MV-4-11 (cell line): ENCODE data around the gene CES2.
"Not testable (repeated sequence)": the region's sequence is repeated elsewhere in the genome, so short reads cannot be mapped to it uniquely, and the experiment has no call there.

Experiments used
- DNase-seq: peaks from one replicate; lab custom pipeline; 2025; lab: John Stamatoyannopoulos, UW

CES2 gene

DNA sequence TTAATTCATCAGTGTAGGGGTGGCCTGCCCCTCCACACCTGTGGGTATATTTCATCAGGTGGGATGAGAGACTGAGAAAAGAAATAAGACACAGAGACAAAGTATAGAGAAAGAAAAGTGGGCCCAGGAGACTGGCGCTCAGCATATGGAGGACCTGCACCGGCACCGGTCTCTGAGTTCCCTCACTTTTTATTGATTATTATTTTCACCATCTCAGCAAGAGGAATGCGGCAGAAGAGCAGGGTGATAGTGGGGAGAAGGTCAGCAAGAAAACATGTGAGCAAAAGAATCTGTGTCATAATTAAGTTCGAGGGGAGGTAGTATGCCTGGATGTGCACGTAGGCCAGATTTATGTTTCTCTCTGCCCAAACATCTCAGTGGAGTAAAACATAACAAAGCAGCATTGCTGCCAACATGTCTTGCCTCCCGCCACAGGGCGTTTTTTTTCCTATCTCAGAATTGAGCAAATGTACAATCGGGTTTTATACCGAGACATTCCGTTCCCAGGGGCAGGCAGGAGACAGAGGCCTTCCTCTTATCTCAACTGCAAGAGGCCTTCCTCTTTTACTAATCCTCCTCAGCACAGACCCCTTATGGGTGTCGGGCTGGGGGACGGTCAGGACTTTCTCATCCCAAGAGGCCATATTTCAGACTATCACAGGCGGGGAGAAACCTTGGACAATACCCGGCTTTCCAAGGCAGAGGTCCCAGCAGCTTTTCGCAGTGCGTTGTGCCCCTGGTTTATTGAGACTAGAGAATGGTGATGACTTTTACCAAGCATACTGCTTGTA is 20.2 kb downstream of the CES2 start:
- not testable (repeated sequence) for DNase-seq

DNA sequence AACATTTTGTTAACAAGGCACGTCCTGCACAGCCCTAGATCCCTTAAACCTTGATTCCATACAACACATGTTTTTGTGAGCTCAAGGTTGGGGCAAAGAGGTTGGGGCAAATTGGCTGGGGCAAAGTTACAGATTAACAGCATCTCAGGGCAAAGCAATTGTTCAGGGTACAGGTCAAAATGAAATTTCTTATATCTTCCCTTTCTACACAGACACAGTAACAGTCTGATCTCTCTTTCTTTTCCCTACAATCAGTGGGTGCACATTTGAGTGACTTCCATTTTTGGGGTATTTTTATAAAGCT is 20.8 kb downstream of the CES2 start:
- not testable (repeated sequence) for DNase-seq

DNA sequence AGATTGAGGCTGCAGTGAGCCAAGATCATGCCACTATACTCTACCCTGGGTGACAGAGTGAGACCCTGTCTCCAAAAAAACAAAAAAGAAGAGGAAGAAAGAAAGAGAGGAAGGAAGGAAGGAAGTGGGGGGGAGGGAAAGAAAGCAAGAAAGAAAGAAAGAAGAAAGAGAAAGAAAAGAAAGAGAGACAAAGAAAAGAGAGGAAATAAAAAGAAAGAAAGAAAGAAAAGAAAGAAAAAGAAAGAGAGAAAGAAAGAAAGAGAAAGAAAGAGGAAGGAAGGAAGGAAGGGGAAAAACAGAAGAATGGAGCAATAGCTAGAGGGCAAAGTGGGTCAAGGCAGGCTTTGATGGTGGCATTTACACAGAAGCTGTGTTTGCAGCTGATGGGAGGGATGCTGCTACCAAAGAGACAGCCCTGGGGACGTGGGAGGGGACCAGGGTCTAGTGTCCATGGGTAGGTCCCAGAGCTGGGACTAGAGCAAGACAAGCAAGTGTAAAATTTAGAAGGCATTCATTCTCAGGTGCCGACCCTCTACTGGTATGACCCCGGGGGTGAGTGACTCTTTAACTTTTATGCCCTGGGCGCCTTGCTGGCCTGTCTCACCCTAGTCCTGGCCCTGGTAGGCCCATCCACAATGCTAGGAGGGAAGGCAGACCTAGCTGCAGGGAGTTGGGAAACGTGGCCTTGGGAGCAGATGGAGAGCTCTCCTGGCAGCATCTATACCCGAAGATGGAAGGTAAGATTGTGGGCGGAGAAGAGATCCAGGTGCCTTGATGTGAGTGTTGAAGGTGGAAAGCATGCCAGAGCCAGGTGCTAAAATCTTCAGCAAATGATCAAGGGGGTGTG is 23.8 kb downstream of the CES2 start:
- DNase-seq, result no peak

DNA sequence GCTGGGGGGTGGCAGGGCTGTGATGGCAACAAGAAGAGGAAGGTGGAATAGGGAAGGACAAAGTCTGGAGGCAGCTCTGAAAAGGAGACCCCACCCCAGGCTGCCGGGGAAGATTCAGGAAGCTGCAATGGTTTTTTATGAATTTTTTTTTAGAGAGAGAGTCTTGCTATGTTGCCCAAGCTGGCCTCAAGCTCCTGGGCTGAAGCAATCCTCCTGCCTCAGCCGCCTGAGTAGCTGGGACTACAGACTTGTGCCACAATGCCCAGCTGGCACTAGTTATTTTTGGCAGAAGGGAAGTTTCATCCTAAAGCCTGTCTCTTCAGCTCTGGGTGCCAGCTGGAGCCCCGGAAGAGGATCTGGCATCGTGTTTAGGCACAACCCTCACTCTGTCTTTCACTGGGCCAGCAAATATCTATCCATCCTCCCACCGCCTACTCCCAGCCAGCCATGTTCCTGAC is 24.4 kb downstream of the CES2 start:
- peak; percentile 58 for DNase-seq

DNA sequence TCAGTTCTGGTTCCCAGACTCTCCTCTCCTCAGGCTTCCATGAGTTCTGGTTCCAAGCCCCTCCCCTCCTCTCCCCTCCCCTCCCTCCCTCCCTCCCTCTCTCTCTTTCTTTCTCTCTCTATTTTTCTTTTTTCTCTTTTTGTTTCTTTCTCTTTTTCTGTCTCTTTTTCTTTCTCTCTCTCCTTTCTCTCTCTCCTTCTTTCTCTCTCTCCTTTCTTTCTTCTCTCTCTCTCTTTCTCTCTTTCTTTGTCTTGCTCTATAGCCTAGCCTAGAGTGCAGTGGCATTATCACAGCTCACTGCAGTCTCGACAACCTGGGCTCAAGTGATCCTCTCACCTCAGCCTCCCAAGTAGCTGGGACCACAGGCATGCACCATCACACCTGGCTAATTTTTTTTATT is 25.0 kb downstream of the CES2 start:
- no peak for DNase-seq

DNA sequence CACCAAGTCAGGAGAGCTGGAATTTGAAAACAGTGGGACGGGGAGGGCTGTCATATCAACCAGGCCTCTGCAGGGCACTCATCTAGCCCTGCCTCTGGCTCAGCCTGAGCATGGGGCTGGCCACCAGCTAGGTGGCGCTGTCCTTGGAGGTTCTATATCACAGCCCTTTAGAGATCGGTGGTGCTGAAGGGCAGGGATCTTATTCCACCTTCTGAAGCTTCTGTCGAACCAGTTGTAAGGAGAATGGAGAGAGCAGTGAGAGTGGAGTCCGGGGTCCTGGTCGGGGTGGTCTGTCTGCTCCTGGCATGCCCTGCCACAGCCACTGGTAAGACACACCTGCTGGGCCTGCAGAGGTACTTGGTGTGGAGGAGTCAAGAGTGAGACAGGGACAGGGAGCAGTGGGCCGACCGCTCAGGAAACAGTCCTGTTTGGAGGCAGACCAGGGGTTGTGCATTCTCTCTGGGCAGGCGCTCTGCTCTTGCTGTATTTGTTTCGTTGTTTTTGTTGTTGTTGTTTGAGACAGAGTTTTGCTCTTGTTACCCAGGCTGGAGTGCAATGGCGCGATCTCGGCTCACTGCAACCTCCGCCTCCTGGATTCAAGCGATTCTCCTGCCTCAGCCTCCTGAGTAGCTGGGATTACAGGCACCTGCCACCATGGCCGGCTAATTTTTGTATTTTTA is 25.9 kb downstream of the CES2 start, which contains the start of gene CES3:
CES3 (plus strand) TSS at position 202 of the 680 bp plus-strand sequence; CDS start at position 244, 42 bp downstream.
- peak; percentile 78 for DNase-seq

DNA sequence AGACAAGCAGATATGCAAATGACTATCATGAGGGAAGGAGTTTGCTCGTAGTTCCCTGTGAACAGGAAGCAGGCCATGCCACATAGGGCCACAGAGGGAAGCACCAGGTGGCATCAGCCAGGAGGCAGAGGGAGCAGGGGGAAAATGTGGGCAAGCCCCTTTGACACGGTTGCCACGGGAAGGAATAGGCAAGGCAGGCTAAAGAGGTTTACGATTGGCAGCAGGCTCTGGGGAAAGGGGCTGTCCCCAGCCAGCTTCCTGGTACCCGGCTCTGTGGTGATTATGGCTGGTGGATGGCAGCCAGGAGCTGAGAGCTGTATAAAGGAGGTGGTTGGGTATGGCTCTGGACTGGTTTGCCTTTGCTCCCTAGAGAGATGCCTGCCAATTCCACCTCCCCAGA is 26.6 kb downstream of the CES2 start:
- DNase-seq, result no peak

DNA sequence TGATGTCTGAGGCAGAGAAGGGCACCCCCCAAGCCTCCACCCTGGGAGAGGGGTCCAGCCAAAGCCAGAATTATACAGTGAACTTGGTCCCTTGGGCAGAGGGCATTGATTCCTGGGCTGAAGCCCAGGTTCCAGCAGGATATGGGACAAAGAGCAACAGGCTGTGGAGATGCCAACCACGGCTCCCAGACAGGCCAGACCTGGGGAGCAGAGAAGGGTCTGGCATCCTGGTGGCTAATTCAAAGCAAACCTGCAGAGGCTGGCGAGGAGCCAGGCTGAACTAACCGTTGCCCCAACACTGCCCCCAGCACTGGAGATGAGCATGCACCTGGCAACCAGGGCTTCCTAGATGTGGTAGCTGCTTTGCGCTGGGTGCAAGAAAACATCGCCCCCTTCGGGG is 28.7 kb downstream of the CES2 start:
- DNase-seq, result no peak

DNA sequence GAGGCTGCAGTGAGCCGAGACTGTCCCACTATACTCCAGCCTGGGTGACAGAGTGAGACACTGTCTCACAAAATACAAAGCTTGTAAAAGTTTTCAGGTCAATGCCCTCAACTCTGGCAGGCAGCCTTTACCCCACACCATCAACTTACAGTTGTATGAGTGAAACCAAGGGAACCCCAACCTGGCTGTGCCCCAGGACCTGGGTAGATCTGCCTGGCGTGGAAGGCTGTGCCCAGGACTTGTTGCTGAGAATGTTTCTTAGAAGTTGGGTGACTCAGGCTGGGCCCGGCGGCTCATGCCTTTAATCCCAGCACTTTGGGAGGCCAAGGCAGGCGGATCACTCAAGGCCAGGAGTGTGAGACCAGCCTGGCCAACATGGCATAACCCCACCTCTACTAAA is 33.5 kb downstream of the CES2 start:
- DNase-seq, result no peak

DNA sequence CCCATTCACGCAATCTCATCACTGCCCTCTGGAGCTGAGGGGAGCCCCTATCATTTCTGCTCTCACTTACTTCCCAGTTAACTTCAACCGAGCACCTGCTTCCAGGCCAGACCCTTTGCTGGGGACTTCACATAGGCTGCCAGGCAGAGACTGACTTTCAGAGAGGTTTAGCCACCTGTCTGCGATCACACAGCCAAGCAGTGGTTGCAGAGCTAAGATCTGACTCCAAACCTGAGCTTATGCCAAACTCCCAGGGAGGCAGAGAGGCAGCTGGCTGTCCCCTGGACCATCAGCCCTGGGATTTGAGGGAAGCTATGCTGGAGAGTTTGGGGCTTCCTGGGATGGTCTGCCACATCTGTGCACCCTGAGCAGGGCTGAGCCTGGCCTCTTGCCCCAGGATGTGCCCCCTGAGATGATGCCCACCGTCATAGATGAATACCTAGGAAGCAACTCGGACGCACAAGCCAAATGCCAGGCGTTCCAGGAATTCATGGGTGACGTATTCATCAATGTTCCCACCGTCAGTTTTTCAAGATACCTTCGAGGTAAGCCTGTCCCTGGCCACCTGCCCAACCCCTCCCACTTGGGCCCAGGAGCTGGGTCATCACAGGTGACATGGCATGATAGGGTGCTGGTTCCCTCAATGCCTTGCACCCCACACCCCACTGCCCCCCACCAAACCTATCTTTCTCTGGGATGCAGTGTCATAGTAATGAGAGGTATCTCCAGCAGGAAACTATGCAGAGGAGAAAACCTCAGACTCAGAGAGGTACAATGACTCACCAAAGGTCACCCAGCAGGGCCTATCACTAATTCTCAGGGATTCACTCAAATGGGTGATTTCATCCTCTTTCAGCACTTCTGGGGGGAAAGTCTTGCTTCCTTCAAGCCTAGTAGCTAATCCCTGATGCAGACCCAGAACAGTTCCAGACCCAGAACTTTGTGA is 35.7 kb downstream of the CES2 start:
- DNase-seq, result no peak

DNA sequence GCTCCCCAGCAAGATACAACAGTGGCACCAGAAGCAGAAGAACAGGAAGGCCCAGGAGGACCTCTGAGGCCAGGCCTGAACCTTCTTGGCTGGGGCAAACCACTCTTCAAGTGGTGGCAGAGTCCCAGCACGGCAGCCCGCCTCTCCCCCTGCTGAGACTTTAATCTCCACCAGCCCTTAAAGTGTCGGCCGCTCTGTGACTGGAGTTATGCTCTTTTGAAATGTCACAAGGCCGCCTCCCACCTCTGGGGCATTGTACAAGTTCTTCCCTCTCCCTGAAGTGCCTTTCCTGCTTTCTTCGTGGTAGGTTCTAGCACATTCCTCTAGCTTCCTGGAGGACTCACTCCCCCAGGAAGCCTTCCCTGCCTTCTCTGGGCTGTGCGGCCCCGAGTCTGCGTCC is 37.7 kb downstream of the CES2 start:
- DNase-seq, result peak; percentile 31

DNA sequence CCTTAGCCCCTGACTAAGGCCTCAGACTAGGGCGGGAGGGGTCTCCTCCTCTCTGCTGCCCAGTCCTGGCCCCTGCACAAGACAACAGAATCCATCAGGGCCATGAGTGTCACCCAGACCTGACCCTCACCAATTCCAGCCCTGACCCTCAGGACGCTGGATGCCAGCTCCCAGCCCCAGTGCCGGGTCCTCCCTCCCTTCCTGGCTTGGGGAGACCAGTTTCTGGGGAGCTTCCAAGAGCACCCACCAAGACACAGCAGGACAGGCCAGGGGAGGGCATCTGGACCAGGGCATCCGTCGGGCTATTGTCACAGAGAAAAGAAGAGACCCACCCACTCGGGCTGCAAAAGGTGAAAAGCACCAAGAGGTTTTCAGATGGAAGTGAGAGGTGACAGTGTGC is 38.4 kb downstream of the CES2 start:
- no peak for DNase-seq

DNA sequence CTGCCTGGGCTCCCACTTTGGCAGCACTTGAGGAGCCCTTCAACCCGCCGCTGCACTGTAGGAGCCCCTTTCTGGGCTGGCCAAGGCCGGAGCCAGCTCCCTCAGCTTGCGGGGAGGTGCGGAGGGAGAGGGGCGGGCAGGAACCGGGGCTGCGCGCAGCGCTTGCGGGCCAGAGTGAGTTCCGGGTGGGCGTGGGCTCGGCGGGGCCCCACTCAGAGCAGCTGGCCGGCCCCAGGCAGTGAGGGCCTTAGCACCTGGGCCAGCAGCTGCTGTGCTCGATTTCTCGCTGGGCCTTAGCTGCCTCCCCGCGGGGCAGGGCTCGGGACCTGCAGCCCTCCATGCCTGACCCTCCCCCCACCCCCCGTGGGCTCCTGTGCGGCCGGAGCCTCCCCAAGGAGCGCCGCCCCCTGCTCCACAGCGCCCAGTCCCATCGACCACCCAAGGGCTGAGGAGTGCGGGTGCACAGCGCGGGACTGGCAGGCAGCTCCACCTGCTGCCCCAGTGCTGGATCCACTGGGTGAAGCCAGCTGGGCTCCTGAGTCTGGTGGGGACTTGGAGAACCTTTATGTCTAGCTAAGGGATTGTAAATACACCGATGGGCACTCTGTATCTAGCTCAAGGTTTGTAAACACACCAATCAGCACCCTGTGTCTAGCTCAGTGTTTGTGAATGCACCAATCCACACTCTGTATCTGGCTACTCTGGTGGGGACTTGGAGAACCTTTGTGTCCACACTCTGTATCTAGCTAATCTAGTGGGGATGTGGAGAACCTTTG is 39.0 kb downstream of the CES2 start:
- DNase-seq, result not testable (repeated sequence)

DNA sequence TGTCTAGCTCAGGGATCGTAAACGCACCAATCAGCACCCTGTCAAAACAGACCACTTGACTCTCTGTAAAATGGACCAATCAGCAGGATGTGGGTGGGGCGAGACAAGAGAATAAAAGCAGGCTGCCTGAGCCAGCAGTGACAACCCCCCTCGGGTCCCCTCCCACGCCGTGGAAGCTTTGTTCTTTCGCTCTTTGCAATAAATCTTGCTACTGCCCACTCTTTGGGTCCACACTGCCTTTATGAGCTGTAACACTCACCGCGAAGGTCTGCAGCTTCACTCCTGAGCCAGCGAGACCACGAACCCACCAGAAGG is 39.6 kb downstream of the CES2 start:
- DNase-seq, result peak; percentile 13

DNA sequence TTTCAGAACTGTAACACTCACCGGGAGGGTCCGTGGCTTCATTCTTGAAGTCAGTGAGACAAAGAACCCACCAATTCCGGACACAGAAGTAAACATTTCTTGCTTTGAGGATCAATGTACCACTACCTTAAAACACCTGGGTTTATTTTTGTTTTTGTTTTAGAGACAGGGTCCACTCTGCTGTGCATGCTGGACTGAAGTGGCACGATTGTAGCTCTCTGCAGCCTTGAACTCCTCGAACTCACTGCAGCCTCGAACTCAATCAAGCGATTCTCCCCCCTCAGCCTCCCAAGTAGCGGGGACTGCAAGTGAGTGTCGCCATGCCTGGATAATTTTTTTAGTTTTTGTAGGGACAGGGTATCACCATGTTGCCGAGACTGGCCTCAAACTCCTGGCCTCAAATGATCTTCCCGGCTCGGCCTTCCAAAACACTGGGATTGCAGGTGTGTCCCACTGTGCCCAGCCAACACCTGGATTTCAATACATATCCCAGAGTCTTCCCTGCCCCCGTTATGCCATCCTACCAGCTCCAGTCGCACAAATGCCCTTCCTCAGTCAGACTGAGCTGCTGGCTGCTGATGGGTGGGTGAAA is 40.1 kb downstream of the CES2 start:
- no peak for DNase-seq

DNA sequence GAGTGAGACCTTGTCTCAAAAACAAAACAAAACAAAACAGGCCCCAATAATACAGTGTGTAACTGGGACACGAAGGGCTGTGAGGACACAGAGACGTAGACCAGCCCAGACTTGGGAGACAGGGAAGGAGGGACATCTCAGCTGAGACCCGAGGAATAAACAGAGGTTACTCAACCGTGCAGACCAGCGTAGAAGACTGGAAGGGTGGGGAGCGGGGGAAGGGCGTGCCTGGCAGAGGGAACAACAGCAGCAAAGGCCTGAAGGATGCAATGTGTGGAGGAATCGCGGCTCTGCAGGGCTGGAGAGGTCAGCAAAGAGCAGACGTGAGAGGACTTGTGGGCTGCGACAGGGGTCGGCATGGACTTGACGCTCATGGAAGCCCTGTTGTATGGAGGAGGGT is 41.4 kb downstream of the CES2 start:
- no peak for DNase-seq

DNA sequence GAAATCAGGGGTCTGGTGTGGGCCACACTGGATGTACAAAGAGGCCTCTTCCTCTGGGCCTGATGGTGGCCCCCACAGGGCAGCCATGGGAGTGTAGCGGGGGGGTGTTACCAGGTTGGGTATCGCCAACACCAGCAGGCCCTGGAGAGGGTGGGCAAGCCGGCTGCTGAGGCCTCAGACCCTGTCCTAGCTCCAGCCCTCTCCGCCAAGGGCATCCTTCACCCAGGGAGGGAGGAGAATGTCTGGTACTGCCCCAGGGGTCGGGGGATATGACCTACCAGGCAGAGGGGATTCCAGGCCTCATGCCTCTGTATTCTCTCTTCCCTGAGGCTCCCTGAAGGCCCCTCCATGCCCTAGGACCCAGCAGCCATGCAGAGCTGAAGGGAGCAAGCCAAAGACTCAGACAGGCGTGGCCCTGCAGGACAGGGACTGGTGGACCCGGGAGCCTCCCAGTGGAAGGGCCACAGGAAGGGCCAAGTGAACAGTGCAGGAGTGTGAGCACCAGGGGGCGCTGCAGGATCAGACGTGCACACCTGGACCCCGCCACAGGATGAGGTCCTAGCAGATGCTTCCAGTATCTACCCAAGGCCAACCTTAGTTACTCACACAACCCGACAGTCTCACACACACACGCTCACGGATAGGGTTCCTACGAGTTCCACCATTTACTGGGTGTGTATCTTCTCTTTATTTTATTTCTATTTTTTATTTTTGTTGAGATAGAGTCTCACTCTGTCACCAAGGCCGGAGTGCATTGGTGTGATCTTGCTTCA is 42.2 kb downstream of the CES2 start:
- DNase-seq, result peak; percentile 76

DNA sequence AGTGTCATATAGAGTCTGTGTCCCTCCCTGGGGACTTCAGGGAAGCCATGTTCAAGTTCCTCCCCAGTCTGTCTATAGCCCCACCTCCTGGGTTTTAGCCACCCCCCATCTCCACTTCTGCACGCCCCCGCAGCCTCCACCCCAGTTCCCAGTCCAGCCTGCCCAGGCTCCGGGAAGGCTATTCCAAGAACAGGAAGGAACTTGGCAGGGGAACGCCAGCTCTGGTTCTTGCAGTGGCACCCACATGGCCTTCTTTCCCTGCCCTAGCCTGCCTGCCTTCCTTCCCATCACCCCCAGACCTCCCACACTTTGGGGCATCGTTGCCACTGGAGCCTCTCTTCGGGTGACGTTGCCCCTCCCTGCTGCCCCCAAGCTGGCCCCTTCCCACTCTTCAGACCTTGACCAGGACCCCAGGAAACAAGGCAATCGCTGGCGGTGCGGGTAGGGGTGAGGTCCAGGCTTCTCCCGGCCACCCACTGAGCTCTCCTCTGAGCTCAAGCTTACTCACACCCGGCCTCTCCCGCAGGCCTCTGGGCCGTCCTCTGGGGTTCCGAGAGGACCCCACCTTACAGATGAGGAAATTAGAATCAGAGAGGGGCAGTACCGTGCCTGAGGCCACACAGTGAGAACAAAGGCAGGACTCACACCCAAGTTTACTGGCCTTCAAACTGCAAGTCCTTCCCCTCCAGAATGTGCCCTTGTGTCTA is 43.8 kb downstream of the CES2 start:
- no peak for DNase-seq

DNA sequence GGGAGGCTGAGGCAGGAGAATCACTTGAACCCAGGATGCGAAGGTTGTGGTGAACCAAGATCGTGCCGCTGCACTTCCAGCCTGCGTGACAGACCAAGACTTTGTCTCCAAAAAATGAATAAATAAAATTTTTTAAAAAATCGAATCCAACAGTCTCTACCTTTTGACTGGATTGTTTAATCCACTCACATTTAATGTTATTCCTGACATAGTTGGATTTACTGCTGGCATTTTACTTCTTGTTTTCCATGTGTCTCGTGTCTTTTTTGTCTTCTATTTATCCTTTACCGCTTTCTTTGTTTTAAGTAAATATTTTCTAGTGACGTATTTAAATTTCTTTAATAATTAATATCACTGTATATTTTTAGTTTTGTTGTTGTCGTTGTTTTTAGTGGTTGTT is 47.7 kb downstream of the CES2 start:
- DNase-seq, result no peak
